Measurements from ENCODE around the gene DERL2.

- no peak for TF ChIP-seq CTCF (IDR thresholded peaks at IDR 0.05)
- no peak for TF ChIP-seq POLR2A (IDR thresholded peaks at IDR 0.05)
These were observed 60.2 kb downstream of the DERL2 start for GRCh38 chr17:5425826-5426225.
